GM23338 (cell line): Measurements from ENCODE around the gene COA6. TPM values are rescaled to one million over a fixed set of nuclear protein-coding genes. Genes with fewer than 3 reads are reported as not detected.

Experiments
- CREB1 ChIP-seq: fragments of 250-450 bp; sonication (Bioruptor Pico); IDR thresholded peaks from 2 replicates; pipeline ENCODE4 v1.5.0; 2020; ENCODE audit warnings: low read depth, mild to moderate bottlenecking, moderate library complexity
- NANOG ChIP-seq: IDR thresholded peaks from 2 replicates; pipeline ENCODE4 v1.6.1; 2016; ENCODE audit warnings: antibody characterized with exemption, borderline replicate concordance
- STAT1 ChIP-seq: IDR thresholded peaks from one replicate; pipeline ENCODE4 v1.6.1; 2016; ENCODE audit warnings: antibody characterized with exemption; ENCODE audit not compliant: unreplicated experiment
- polyA plus RNA-seq: library from polyadenylated mRNA; unstranded; fragments of >200 nt; fragmentation: Nextera tagmentation; extraction: Ambion mirVana; gene quantifications from 2 replicates; pipeline ENCODE4 v1.2.1, GENCODE V29; 2016
- total RNA-seq: library from RNA; depleted of rRNA; stranded (reverse); fragments of >200 nt; shearing (Covaris generic); gene quantifications from 2 replicates; pipeline ENCODE4 v1.2.3, GENCODE V29; 2014; rRNA removed
- TF ChIP-seq, protein P1 (sequence below): fragments of 250-450 bp; sonication (Bioruptor Pico); IDR thresholded peaks from 2 replicates; pipeline ENCODE4 v1.5.0; 2020; ENCODE audit warnings: mild to moderate bottlenecking, moderate library complexity
- TF ChIP-seq, protein P2 (sequence below): IDR thresholded peaks from one replicate; pipeline ENCODE4 v1.6.1; 2018; ENCODE audit warnings: antibody characterized with exemption; ENCODE audit not compliant: unreplicated experiment

The COA6 gene
- total and polyA plus RNA-seq, 2 experiments from 2014 or later: 20.7 to 156 TPM

GRCh38 chr1:234433563-234434285 is 60.5 kb downstream of the COA6 start (continued):
- TF ChIP-seq, protein P1, sequence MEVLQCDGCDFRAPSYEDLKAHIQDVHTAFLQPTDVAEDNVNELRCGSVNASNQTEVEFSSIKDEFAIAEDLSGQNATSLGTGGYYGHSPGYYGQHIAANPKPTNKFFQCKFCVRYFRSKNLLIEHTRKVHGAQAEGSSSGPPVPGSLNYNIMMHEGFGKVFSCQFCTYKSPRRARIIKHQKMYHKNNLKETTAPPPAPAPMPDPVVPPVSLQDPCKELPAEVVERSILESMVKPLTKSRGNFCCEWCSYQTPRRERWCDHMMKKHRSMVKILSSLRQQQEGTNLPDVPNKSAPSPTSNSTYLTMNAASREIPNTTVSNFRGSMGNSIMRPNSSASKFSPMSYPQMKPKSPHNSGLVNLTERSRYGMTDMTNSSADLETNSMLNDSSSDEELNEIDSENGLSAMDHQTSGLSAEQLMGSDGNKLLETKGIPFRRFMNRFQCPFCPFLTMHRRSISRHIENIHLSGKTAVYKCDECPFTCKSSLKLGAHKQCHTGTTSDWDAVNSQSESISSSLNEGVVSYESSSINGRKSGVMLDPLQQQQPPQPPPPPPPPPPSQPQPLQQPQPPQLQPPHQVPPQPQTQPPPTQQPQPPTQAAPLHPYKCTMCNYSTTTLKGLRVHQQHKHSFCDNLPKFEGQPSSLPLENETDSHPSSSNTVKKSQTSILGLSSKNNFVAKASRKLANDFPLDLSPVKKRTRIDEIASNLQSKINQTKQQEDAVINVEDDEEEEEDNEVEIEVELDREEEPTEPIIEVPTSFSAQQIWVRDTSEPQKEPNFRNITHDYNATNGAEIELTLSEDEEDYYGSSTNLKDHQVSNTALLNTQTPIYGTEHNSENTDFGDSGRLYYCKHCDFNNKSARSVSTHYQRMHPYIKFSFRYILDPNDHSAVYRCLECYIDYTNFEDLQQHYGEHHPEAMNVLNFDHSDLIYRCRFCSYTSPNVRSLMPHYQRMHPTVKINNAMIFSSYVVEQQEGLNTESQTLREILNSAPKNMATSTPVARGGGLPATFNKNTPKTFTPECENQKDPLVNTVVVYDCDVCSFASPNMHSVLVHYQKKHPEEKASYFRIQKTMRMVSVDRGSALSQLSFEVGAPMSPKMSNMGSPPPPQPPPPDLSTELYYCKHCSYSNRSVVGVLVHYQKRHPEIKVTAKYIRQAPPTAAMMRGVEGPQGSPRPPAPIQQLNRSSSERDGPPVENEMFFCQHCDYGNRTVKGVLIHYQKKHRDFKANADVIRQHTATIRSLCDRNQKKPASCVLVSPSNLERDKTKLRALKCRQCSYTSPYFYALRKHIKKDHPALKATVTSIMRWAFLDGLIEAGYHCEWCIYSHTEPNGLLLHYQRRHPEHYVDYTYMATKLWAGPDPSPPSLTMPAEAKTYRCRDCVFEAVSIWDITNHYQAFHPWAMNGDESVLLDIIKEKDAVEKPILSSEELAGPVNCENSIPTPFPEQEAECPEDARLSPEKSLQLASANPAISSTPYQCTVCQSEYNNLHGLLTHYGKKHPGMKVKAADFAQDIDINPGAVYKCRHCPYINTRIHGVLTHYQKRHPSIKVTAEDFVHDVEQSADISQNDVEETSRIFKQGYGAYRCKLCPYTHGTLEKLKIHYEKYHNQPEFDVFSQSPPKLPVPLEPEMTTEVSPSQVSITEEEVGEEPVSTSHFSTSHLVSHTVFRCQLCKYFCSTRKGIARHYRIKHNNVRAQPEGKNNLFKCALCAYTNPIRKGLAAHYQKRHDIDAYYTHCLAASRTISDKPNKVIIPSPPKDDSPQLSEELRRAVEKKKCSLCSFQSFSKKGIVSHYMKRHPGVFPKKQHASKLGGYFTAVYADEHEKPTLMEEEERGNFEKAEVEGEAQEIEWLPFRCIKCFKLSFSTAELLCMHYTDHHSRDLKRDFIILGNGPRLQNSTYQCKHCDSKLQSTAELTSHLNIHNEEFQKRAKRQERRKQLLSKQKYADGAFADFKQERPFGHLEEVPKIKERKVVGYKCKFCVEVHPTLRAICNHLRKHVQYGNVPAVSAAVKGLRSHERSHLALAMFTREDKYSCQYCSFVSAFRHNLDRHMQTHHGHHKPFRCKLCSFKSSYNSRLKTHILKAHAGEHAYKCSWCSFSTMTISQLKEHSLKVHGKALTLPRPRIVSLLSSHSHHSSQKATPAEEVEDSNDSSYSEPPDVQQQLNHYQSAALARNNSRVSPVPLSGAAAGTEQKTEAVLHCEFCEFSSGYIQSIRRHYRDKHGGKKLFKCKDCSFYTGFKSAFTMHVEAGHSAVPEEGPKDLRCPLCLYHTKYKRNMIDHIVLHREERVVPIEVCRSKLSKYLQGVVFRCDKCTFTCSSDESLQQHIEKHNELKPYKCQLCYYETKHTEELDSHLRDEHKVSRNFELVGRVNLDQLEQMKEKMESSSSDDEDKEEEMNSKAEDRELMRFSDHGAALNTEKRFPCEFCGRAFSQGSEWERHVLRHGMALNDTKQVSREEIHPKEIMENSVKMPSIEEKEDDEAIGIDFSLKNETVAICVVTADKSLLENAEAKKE: no peak
- TF ChIP-seq STAT1: no peak
- no peak for TF ChIP-seq CREB1 (CRISPR knock-in tag)
- TF ChIP-seq NANOG: no peak
- TF ChIP-seq, protein P2, sequence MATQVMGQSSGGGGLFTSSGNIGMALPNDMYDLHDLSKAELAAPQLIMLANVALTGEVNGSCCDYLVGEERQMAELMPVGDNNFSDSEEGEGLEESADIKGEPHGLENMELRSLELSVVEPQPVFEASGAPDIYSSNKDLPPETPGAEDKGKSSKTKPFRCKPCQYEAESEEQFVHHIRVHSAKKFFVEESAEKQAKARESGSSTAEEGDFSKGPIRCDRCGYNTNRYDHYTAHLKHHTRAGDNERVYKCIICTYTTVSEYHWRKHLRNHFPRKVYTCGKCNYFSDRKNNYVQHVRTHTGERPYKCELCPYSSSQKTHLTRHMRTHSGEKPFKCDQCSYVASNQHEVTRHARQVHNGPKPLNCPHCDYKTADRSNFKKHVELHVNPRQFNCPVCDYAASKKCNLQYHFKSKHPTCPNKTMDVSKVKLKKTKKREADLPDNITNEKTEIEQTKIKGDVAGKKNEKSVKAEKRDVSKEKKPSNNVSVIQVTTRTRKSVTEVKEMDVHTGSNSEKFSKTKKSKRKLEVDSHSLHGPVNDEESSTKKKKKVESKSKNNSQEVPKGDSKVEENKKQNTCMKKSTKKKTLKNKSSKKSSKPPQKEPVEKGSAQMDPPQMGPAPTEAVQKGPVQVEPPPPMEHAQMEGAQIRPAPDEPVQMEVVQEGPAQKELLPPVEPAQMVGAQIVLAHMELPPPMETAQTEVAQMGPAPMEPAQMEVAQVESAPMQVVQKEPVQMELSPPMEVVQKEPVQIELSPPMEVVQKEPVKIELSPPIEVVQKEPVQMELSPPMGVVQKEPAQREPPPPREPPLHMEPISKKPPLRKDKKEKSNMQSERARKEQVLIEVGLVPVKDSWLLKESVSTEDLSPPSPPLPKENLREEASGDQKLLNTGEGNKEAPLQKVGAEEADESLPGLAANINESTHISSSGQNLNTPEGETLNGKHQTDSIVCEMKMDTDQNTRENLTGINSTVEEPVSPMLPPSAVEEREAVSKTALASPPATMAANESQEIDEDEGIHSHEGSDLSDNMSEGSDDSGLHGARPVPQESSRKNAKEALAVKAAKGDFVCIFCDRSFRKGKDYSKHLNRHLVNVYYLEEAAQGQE: no peak

Other genes with a start within 250 kb of the COA6 start
- 18.8 and 44.8 TPM in 2 replicates for gene TARBP1, start 105.7 kb downstream of the COA6 start, total RNA-seq
- gene TARBP1, start 105.7 kb downstream of the COA6 start, polyA plus RNA-seq: 14.9 and 17.4 TPM in 2 replicates
- gene IRF2BP2, start 236.7 kb downstream of the COA6 start, total RNA-seq: 62.4 and 62.9 TPM in 2 replicates
- gene IRF2BP2, start 236.7 kb downstream of the COA6 start, polyA plus RNA-seq: 19.4 and 21.5 TPM in 2 replicates